Middle frontal gyrus (tissue), 1 donor: Measurements from ENCODE around the gene SLC19A1.

Experiments
- DNase-seq: peaks from one replicate; pipeline ENCODE4 v3.0.0-alpha.2; 2015; ENCODE audit warnings: low spot score; ENCODE audit errors: extremely low spot score

SLC19A1 gene

GRCh38 chr21:45455674-45456583 is 86.3 kb downstream of the SLC19A1 start:
- DNase-seq = no peak

- no peak for DNase-seq
Observed at GRCh38 chr21:45454926-45455673, 87.1 kb downstream of the SLC19A1 start.

GRCh38 chr21:45454060-45454925 is 87.9 kb downstream of the SLC19A1 start:
- DNase-seq = no peak

GRCh38 chr21:45453308-45453950 is 88.8 kb downstream of the SLC19A1 start:
- DNase-seq = no peak

GRCh38 chr21:45452696-45453307 is 89.4 kb downstream of the SLC19A1 start:
- no peak for DNase-seq

- DNase-seq = no peak
Observed at GRCh38 chr21:45451771-45452182, 90.5 kb downstream of the SLC19A1 start.

- DNase-seq = no peak
Observed at GRCh38 chr21:45451091-45451740, 91.0 kb downstream of the SLC19A1 start.

- no peak for DNase-seq
Observed at GRCh38 chr21:45450423-45451090, 91.7 kb downstream of the SLC19A1 start.

GRCh38 chr21:45449658-45450422 is 92.4 kb downstream of the SLC19A1 start:
- no peak for DNase-seq

GRCh38 chr21:45448810-45449657 is 93.2 kb downstream of the SLC19A1 start:
- DNase-seq = no peak

GRCh38 chr21:45448283-45448809 is 93.9 kb downstream of the SLC19A1 start:
- DNase-seq = no peak
